ENCODE results near the gene STPG3. TPM values are rescaled to one million over a fixed set of nuclear protein-coding genes. Genes with fewer than 3 reads are reported as not detected.

Gene STPG3
- total and polyA plus RNA-seq, 2 of the 13 experiments (the other 11 are each of a cell fraction or from before 2014, with no cell fraction given), result not detected

DNA sequence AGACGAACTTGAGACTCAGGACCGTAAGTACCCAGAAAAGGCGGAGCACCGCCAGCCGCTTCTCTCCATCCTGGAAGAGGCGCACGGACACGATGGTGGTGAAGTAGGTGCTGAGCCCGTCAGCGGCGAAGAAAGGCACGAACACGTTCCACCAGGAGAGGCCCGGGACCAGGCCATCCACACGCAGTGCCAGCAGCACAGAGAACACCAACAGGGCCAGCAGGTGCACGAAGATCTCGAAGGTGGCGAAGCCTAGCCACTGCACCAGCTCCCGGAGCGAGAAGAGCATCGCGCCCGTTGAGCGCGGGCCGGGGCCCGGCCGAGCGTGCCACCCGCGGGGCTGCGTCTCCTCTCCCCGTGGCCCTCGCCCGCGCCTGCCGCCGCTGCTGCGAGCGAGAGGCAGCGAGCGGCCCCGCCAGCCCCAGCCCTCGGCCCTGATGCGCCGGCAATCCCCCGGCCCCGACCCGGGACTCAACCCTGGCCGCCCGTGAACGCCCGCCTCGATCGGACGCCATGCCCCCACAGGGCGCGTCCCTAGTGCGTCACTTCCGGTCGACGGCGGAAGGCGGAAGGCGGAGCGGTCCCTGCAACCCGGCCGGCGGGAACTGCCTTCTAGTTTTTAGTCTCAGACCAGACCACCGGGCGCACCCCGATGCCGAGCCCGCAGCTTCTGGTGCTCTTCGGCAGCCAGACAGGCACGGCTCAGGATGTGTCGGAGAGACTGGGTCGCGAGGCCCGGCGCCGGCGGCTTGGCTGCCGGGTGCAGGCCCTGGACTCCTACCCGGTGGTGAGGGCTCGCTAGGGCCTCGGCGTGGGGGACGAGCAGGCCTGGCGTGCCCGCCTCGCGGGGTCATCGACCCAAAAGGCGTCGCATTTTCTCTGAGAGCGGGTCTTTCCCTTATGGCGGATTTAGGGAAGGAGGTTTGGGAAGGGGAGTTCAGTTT, 45.7 kb upstream of the STPG3 start, which contains the start of the genes NDOR1 and TMEM203 (continued):
- TF ChIP-seq AHDC1 (CRISPR knock-in tag; IDR thresholded peaks at IDR 0.05; ENCODE audit: borderline replicate concordance) (no peak), ZNF468 (CRISPR knock-in tag; IDR thresholded peaks at IDR 0.05) (no peak), ZKSCAN8 (CRISPR knock-in tag; IDR thresholded peaks at IDR 0.05; ENCODE audit: borderline replicate concordance) (no peak), NRL (CRISPR knock-in tag; IDR thresholded peaks at IDR 0.05; ENCODE audit: borderline replicate concordance) (no peak), THAP7 (CRISPR knock-in tag; IDR thresholded peaks at IDR 0.05) (peak; percentile 47; the same call in 1 of the 2 replicates), FOXK2 (IDR thresholded peaks at IDR 0.05) (no peak), KLF16 (CRISPR knock-in tag; IDR thresholded peaks at IDR 0.05) (peak in 1 of 2 experiments; percentile 81; a peak in 2 of 4 replicates), MTA1 (CRISPR knock-in tag; IDR thresholded peaks at IDR 0.05; ENCODE audit: borderline replicate concordance) (no peak), CCDC6 (CRISPR knock-in tag; IDR thresholded peaks at IDR 0.05) (peak; percentile 47; the same call in 1 of the 2 replicates), CCAR2 (optimal IDR thresholded peaks at IDR 0.05; ENCODE audit: low read depth, low read length) (no peak), ZBTB7B (CRISPR knock-in tag; IDR thresholded peaks at IDR 0.05) (peak; percentile 80; the same call in 1 of the 2 replicates), HIVEP1 (CRISPR knock-in tag; IDR thresholded peaks at IDR 0.05) (peak; percentile 54), SP1 (IDR thresholded peaks at IDR 0.05) (no peak), SP1 (CRISPR knock-in tag; IDR thresholded peaks at IDR 0.05) (peak; percentile 80), ZGPAT (CRISPR knock-in tag; IDR thresholded peaks at IDR 0.05) (peak; percentile 80), ZNF331 (CRISPR knock-in tag; IDR thresholded peaks at IDR 0.05) (peak; percentile 57; the same call in 1 of the 2 replicates), GLMP (CRISPR knock-in tag; IDR thresholded peaks at IDR 0.05; ENCODE audit: borderline replicate concordance) (no peak), NFYC (CRISPR knock-in tag; IDR thresholded peaks at IDR 0.05) (0 out of 2 replicates have a peak, but pooled peaks have one; percentile 26)
- TF ChIP-seq, protein P1, sequence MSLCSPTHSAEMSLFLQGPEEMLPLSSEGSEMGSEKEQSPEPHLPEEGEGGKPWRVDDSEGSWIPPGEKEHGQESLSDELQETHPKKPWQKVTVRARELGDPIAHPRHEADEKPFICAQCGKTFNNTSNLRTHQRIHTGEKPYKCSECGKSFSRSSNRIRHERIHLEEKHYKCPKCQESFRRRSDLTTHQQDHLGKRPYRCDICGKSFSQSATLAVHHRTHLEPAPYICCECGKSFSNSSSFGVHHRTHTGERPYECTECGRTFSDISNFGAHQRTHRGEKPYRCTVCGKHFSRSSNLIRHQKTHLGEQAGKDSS (CRISPR knock-in tag; IDR thresholded peaks at IDR 0.05; ENCODE audit: borderline replicate concordance, low read depth), result peak; percentile 25; the same call in 1 of the 2 replicates

Measured in HepG2 (cell line).